ENCODE results near the gene IPO4. TPM values are rescaled to one million over a fixed set of nuclear protein-coding genes. Genes with fewer than 3 reads are reported as not detected.

Gene IPO4
- total RNA-seq, 1 experiment from 2014 or later, result 102 TPM

GRCh38 chr14:24132061-24132685 is 56.4 kb downstream of the IPO4 start:
- intact Hi-C loops (cut with micrococcal nuclease), result no loop called here
- BruUV-seq (replicated peaks), result no TSS peak
- Histone ChIP-seq H3K27me3 (ENCODE audit: insufficient read depth, low read length) (no peaks in the 10 kb centered on the region), H3K9me3 (ENCODE audit: control insufficient read depth in 1 of 2, insufficient read depth in 1 of 2, low read depth in 1 of 2, low read length in 2 of 2) (no peaks in the 10 kb centered on the region), H3K4me2 (ENCODE audit: low read length) (no peak overlapping the region), H3K27ac (ENCODE audit: low read depth, low read length) (no peak overlapping the region), H3K79me2 (ENCODE audit: insufficient read depth, low read length) (peaks cover 3% of the 10 kb centered on the region; the same call in 1 of the 2 replicates), H2AFZ (ENCODE audit: low read depth, low read length, poor library complexity, severe bottlenecking) (no peak overlapping the region), H4K20me1 (ENCODE audit: insufficient read depth) (no peaks in the 10 kb centered on the region), H3K4me1 (ENCODE audit: control insufficient read depth in 1 of 2, insufficient read depth in 2 of 2, low read length in 2 of 2) (peaks cover 9 to 15% of the 10 kb centered on the region in 2 experiments; a peak in 3 of 4 replicates), H3K9me2 (ENCODE audit: insufficient read depth) (no peaks in the 10 kb centered on the region), H3K9ac (ENCODE audit: low read length) (no peak overlapping the region), H3K4me3 (replicated peaks in 1 of 2; ENCODE audit: low read depth in 1 of 2, low read length in 2 of 2) (no peak overlapping the region), H3K36me3 (ENCODE audit: control insufficient read depth in 1 of 2, insufficient read depth in 2 of 2, low read length in 2 of 2) (no peaks in the 10 kb centered on the region)
- ChIA-PET POLR2A (no interaction called here), CTCF (no interaction called here), RAD21 (ENCODE audit: low non-redundant PET in 1 of 2, low total read pairs in 2 of 2, uncharacterized antibody in 2 of 2, unreplicated experiment in 2 of 2) (no interaction called here)
- no peak for DNase-seq (ENCODE audit: low read depth, low spot score)
- TF ChIP-seq SRF (IDR thresholded peaks at IDR 0.05; ENCODE audit: low read depth), result no peak
- no peak for ATAC-seq

GRCh38 chr14:24131549-24131966 is 57.1 kb downstream of the IPO4 start:
- no peaks in the 10 kb centered on the region for H3K9me3 ChIP-seq (ENCODE audit: control insufficient read depth in 1 of 2, insufficient read depth in 1 of 2, low read depth in 1 of 2, low read length in 2 of 2)
- H2AFZ ChIP-seq (ENCODE audit: low read depth, low read length, poor library complexity, severe bottlenecking), result no peak overlapping the region
- H3K4me1 ChIP-seq (ENCODE audit: control insufficient read depth in 1 of 2, insufficient read depth in 2 of 2, low read length in 2 of 2), result peaks cover 7 to 9% of the 10 kb centered on the region in 2 experiments; a peak in 3 of 4 replicates
- H3K36me3 ChIP-seq (ENCODE audit: control insufficient read depth in 1 of 2, insufficient read depth in 2 of 2, low read length in 2 of 2), result no peaks in the 10 kb centered on the region
- H3K27me3 ChIP-seq (ENCODE audit: insufficient read depth, low read length), result no peaks in the 10 kb centered on the region
- no peak overlapping the region for H3K4me2 ChIP-seq (ENCODE audit: low read length)
- CTCF ChIA-PET, result no interaction called here
- H3K9ac ChIP-seq (ENCODE audit: low read length), result no peak overlapping the region
- POLR2A ChIA-PET, result interaction anchor here (3.0 kb wide), 1 partner anchor 17 kb away, joined by 8 read pairs; the partner anchor contains the start of genes DCAF11 and NRL
- no peaks in the 10 kb centered on the region for H4K20me1 ChIP-seq (ENCODE audit: insufficient read depth)
- BruUV-seq (replicated peaks), result no TSS peak
- no peak overlapping the region for H3K4me3 ChIP-seq (replicated peaks in 1 of 2; ENCODE audit: low read depth in 1 of 2, low read length in 2 of 2)
- intact Hi-C loops (cut with micrococcal nuclease), result no loop called here
- DNase-seq (ENCODE audit: low read depth, low spot score), result no peak
- no peak overlapping the region for H3K27ac ChIP-seq (ENCODE audit: low read depth, low read length)
- ATAC-seq, result no peak
- peaks cover 1% of the 10 kb centered on the region; the same call in 1 of the 2 replicates for H3K79me2 ChIP-seq (ENCODE audit: insufficient read depth, low read length)
- RAD21 ChIA-PET (ENCODE audit: low non-redundant PET in 1 of 2, low total read pairs in 2 of 2, uncharacterized antibody in 2 of 2, unreplicated experiment in 2 of 2), result no interaction called here
- H3K9me2 ChIP-seq (ENCODE audit: insufficient read depth), result no peaks in the 10 kb centered on the region
- TF ChIP-seq SIN3A (IDR thresholded peaks at IDR 0.05; ENCODE audit: low read depth) (no peak), ZNF274 (IDR thresholded peaks at IDR 0.05; ENCODE audit: low read depth, low read length) (no peak), RAD21 (IDR thresholded peaks at IDR 0.05; ENCODE audit: low read depth) (no peak), ZBTB33 (IDR thresholded peaks at IDR 0.05; ENCODE audit: extremely low read depth, insufficient replicate concordance, low read length) (no peak), CBX3 (IDR thresholded peaks at IDR 0.05; ENCODE audit: low read depth) (no peak), POLR2AphosphoS5 (IDR thresholded peaks at IDR 0.05; ENCODE audit: low read depth, low read length) (no peak), JUND (IDR thresholded peaks at IDR 0.05) (no peak), POLR2A (IDR thresholded peaks at IDR 0.05; ENCODE audit: borderline replicate concordance, extremely low read depth, insufficient read depth, insufficient read length) (no peak), REST (IDR thresholded peaks at IDR 0.05; ENCODE audit: low read depth) (no peak), SRF (IDR thresholded peaks at IDR 0.05; ENCODE audit: low read depth) (no peak), CTCF (IDR thresholded peaks at IDR 0.05 in 2 of 3, conservative IDR thresholded peaks at IDR 0.05 in 1 of 3; ENCODE audit: borderline replicate concordance in 1 of 3, insufficient read depth in 1 of 3, low read depth in 2 of 3, low read length in 2 of 3) (no peak), MAX (IDR thresholded peaks at IDR 0.05) (no peak)
